Measurements from ENCODE around the gene EPB41L2. TPM values are rescaled to one million over a fixed set of nuclear protein-coding genes. Genes with fewer than 3 reads are reported as not detected.

Gene EPB41L2
- total RNA-seq, 1 experiment from 2014 or later = 106 TPM

- TF ChIP-seq ZNF512 (CRISPR knock-in tag; IDR thresholded peaks at IDR 0.05; ENCODE audit: borderline replicate concordance) (no peak), STAT6 (CRISPR knock-in tag; conservative IDR thresholded peaks at IDR 0.05; ENCODE audit: low read depth) (no peak), IRF1 (CRISPR knock-in tag; IDR thresholded peaks at IDR 0.05) (no peak), ARID4B (CRISPR knock-in tag; IDR thresholded peaks at IDR 0.05; ENCODE audit: borderline replicate concordance) (no peak), ZNF671 (CRISPR knock-in tag; IDR thresholded peaks at IDR 0.05) (no peak), PRRX2 (CRISPR knock-in tag; IDR thresholded peaks at IDR 0.05) (no peak), JAZF1 (CRISPR knock-in tag; IDR thresholded peaks at IDR 0.05) (no peak), ZMAT4 (CRISPR knock-in tag; IDR thresholded peaks at IDR 0.05) (no peak), TCF7 (CRISPR knock-in tag; IDR thresholded peaks at IDR 0.05; ENCODE audit: low read depth) (no peak), ZNF281 (CRISPR knock-in tag; IDR thresholded peaks at IDR 0.05) (no peak)
These were observed 29.4 kb downstream of the EPB41L2 start (continued) for GRCh38 chr6:131033631-131034030.

GRCh38 chr6:131029626-131030297 lies 33.3 kb downstream of the EPB41L2 start:
- H3K4me1 Mint-ChIP-seq = peaks cover 14% of the 10 kb centered on the region
- no peak overlapping the region for H3K4me3 Mint-ChIP-seq
- H3K36me3 Mint-ChIP-seq = no peaks in the 10 kb centered on the region
- H3K9me3 Mint-ChIP-seq = no peaks in the 10 kb centered on the region
- peak overlapping the region; percentile 90 for H3K27ac Mint-ChIP-seq
- POLR2A ChIA-PET = no interaction called here
- H3K27me3 Mint-ChIP-seq (ENCODE audit: low read depth) = no peaks in the 10 kb centered on the region
- ATAC-seq (peak; percentile 76), DNase-seq (ENCODE audit: low spot score) (no peak)
- CTCF ChIA-PET = no interaction called here
- TF ChIP-seq FOXP1 (CRISPR knock-in tag; IDR thresholded peaks at IDR 0.05; ENCODE audit: borderline replicate concordance) (no peak), TEAD1 (CRISPR knock-in tag; IDR thresholded peaks at IDR 0.05) (no peak), ERG (CRISPR knock-in tag; IDR thresholded peaks at IDR 0.05) (no peak), AFF4 (CRISPR knock-in tag; IDR thresholded peaks at IDR 0.05; ENCODE audit: borderline replicate concordance) (no peak), ZMAT4 (CRISPR knock-in tag; IDR thresholded peaks at IDR 0.05) (no peak)
